Measurements from ENCODE around the gene PEX14. TPM values are rescaled to one million over a fixed set of nuclear protein-coding genes. Genes with fewer than 3 reads are reported as not detected.

Gene PEX14
- total and polyA plus RNA-seq, 9 of the 15 experiments (the other 6 are each of a cell fraction or from before 2014, with no cell fraction given) = 2.6 to 45.7 (median 22.7) TPM

DNA sequence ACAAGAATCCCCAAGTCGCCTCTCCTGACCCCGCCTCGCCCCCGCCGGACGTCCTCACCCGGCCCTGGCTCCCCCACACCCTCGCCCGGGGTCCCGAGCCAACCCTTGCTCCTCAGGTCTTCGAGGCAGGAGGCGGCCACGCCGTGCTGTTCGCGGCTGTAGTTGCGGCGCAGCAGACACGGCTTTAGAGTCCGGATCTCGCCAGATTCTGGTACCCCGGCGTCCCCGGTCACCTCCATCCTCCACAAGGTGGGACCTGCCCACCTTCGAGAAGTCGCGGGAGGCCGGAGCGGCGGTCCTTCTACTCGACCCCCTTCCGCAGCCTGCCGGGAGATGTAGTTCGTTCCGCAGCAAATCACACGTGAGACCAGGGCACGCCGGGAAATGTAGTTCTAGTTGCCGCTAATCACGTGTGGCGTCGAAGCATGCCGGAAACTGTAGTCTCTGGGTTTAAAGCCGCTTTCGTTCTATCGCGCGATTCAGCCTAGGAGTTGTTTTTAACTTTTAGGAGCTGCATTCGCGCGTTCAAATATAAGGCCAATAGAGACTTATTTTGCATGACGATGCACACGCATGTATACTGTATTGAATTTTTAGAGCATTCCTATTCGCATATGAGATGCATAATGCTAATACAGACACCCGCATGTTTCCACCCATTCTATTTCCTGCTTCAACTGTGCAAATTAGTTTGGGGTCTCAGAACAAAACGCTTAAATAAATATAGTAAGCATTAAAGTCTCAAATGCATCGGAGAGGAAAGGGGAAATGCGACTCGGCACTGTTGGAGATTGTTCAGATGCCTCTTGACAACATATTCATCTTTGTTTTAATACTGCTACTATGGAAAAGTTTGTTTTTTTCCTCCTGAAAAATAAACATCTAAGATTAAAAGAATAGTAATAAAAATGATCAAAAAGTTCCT, 2.3 kb upstream of the PEX14 start, which contains the start of gene DFFA (continued):
- TF ChIP-seq, protein P1, sequence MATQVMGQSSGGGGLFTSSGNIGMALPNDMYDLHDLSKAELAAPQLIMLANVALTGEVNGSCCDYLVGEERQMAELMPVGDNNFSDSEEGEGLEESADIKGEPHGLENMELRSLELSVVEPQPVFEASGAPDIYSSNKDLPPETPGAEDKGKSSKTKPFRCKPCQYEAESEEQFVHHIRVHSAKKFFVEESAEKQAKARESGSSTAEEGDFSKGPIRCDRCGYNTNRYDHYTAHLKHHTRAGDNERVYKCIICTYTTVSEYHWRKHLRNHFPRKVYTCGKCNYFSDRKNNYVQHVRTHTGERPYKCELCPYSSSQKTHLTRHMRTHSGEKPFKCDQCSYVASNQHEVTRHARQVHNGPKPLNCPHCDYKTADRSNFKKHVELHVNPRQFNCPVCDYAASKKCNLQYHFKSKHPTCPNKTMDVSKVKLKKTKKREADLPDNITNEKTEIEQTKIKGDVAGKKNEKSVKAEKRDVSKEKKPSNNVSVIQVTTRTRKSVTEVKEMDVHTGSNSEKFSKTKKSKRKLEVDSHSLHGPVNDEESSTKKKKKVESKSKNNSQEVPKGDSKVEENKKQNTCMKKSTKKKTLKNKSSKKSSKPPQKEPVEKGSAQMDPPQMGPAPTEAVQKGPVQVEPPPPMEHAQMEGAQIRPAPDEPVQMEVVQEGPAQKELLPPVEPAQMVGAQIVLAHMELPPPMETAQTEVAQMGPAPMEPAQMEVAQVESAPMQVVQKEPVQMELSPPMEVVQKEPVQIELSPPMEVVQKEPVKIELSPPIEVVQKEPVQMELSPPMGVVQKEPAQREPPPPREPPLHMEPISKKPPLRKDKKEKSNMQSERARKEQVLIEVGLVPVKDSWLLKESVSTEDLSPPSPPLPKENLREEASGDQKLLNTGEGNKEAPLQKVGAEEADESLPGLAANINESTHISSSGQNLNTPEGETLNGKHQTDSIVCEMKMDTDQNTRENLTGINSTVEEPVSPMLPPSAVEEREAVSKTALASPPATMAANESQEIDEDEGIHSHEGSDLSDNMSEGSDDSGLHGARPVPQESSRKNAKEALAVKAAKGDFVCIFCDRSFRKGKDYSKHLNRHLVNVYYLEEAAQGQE (IDR thresholded peaks at IDR 0.05; ENCODE audit: borderline replicate concordance) = peak; percentile 83
- TF ChIP-seq, protein P1 (CRISPR knock-in tag; IDR thresholded peaks at IDR 0.05; ENCODE audit: low read depth) = peak; percentile 56; the same call in 1 of the 2 replicates
- TF ChIP-seq EGR1 (conservative IDR thresholded peaks at IDR 0.05) (peak; percentile 73), PYGO2 (tag; IDR thresholded peaks at IDR 0.05) (no peak), HDAC3 (IDR thresholded peaks at IDR 0.05; ENCODE audit: borderline replicate concordance, partially characterized antibody) (no peak), PRMT5 (CRISPR knock-in tag; IDR thresholded peaks at IDR 0.05) (no peak), MCM3 (IDR thresholded peaks at IDR 0.05) (no peak), KDM5B (IDR thresholded peaks at IDR 0.05; ENCODE audit: insufficient replicate concordance, low read depth, low read length) (peak; percentile 63), TAF1 (IDR thresholded peaks at IDR 0.05; ENCODE audit: control insufficient read depth, extremely low read depth, insufficient read depth, low read length, severe bottlenecking) (peak; percentile 79), ZNF561 (CRISPR knock-in tag; conservative IDR thresholded peaks at IDR 0.05) (0 out of 2 replicates have a peak, but pooled peaks have one; percentile 65), ZFP1 (CRISPR knock-in tag; IDR thresholded peaks at IDR 0.05) (0 out of 2 replicates have a peak, but pooled peaks have one; percentile 20), ZNF76 (CRISPR knock-in tag; IDR thresholded peaks at IDR 0.05; ENCODE audit: borderline replicate concordance) (peak; percentile 77; the same call in 1 of the 2 replicates), CC2D1A (IDR thresholded peaks at IDR 0.05) (no peak)
- TF ChIP-seq, protein P2, sequence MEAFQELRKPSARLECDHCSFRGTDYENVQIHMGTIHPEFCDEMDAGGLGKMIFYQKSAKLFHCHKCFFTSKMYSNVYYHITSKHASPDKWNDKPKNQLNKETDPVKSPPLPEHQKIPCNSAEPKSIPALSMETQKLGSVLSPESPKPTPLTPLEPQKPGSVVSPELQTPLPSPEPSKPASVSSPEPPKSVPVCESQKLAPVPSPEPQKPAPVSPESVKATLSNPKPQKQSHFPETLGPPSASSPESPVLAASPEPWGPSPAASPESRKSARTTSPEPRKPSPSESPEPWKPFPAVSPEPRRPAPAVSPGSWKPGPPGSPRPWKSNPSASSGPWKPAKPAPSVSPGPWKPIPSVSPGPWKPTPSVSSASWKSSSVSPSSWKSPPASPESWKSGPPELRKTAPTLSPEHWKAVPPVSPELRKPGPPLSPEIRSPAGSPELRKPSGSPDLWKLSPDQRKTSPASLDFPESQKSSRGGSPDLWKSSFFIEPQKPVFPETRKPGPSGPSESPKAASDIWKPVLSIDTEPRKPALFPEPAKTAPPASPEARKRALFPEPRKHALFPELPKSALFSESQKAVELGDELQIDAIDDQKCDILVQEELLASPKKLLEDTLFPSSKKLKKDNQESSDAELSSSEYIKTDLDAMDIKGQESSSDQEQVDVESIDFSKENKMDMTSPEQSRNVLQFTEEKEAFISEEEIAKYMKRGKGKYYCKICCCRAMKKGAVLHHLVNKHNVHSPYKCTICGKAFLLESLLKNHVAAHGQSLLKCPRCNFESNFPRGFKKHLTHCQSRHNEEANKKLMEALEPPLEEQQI (IDR thresholded peaks at IDR 0.05) = no peak; the same call in 1 of the 2 replicates
- TF ChIP-seq, protein P3, sequence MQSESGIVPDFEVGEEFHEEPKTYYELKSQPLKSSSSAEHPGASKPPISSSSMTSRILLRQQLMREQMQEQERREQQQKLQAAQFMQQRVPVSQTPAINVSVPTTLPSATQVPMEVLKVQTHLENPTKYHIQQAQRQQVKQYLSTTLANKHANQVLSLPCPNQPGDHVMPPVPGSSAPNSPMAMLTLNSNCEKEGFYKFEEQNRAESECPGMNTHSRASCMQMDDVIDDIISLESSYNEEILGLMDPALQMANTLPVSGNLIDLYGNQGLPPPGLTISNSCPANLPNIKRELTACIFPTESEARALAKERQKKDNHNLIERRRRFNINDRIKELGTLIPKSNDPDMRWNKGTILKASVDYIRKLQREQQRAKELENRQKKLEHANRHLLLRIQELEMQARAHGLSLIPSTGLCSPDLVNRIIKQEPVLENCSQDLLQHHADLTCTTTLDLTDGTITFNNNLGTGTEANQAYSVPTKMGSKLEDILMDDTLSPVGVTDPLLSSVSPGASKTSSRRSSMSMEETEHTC (IDR thresholded peaks at IDR 0.05) = peak; percentile 99
